Neural progenitor cell (in vitro differentiated cells): Measurements from ENCODE around the gene DNER. TPM values are rescaled to one million over a fixed set of nuclear protein-coding genes. Genes with fewer than 3 reads are reported as not detected.
"Not testable (repeated sequence)": the region's sequence is repeated elsewhere in the genome, so short reads cannot be mapped to it uniquely, and the experiment has no call there.

Source experiments
- DNase-seq: peaks from one replicate; pipeline ENCODE4 v3.0.0-alpha.2; 2016; ENCODE audit warnings: low spot score
- H2AFZ ChIP-seq: fragments of 200-600 bp; sonication (generic); replicated peaks from 2 replicates; pipeline ENCODE4 v1.6.1; 2016; ENCODE audit warnings: antibody characterized with exemption
- H3F3A ChIP-seq: fragments of 200-600 bp; sonication (generic); 2 replicates; pipeline ENCODE4 v1.6.1; 2016; ENCODE audit warnings: antibody characterized with exemption, low read depth
- H3K27ac ChIP-seq: fragments of 200-600 bp; sonication (generic); 2 replicates; pipeline ENCODE4 v1.5.1; 2016; ENCODE audit warnings: mild to moderate bottlenecking
- H3K27me3 ChIP-seq: fragments of 200-600 bp; sonication (generic); 2 replicates; pipeline ENCODE4 v1.6.1; 2016; ENCODE audit warnings: mild to moderate bottlenecking, moderate library complexity
- H3K36me3 ChIP-seq: fragments of 200-600 bp; sonication (generic); 2 replicates; pipeline ENCODE4 v1.5.1; 2016
- H3K4me1 ChIP-seq: fragments of 200-600 bp; sonication (generic); 2 replicates; pipeline ENCODE4 v1.6.1; 2016; ENCODE audit warnings: mixed run types
- H3K4me2 ChIP-seq: fragments of 200-600 bp; sonication (generic); 2 replicates; pipeline ENCODE4 v1.6.1; 2016
- H3K4me3 ChIP-seq: fragments of 200-600 bp; sonication (generic); 2 replicates; pipeline ENCODE4 v1.5.1; 2016
- H3K79me2 ChIP-seq: fragments of 200-600 bp; sonication (generic); 2 replicates; pipeline ENCODE4 v1.6.1; 2016; ENCODE audit warnings: low read depth
- H3K9ac ChIP-seq: fragments of 200-600 bp; sonication (generic); 2 replicates; pipeline ENCODE4 v1.6.1; 2016
- H3K9me3 ChIP-seq: fragments of 200-600 bp; sonication (generic); 2 replicates; pipeline ENCODE4 v1.5.1; 2016; ENCODE audit warnings: low read depth
- H4K20me1 ChIP-seq: fragments of 200-600 bp; sonication (generic); 2 replicates; pipeline ENCODE4 v1.6.1; 2016; ENCODE audit warnings: low read depth
- H3K27ac Mint-ChIP-seq: 3 replicates; pipeline ENCODE4 v1.8.0; 2021; ENCODE audit warnings: mixed read lengths
- H3K27me3 Mint-ChIP-seq: 2 replicates; pipeline ENCODE4 v1.8.0; 2022; ENCODE audit warnings: low read depth, mild to moderate bottlenecking, inconsistent platforms, moderate library complexity, mixed read lengths; ENCODE audit not compliant: insufficient read depth
- H3K36me3 Mint-ChIP-seq: 3 replicates; pipeline ENCODE4 v1.8.0; 2021; ENCODE audit warnings: mixed read lengths
- H3K4me1 Mint-ChIP-seq: 3 replicates; pipeline ENCODE4 v1.8.0; 2021; ENCODE audit warnings: mixed read lengths
- H3K4me3 Mint-ChIP-seq: 3 replicates; pipeline ENCODE4 v1.8.0; 2021; ENCODE audit warnings: mild to moderate bottlenecking, moderate library complexity, mixed read lengths
- H3K9me3 Mint-ChIP-seq: 3 replicates; pipeline ENCODE4 v1.8.0; 2020; ENCODE audit warnings: mixed read lengths
- CTCF ChIP-seq: fragments of 200-600 bp; sonication (generic); IDR thresholded peaks from 2 replicates; pipeline ENCODE4 v1.5.1; 2017; ENCODE audit warnings: antibody characterized with exemption, mild to moderate bottlenecking
- EZH2 ChIP-seq: fragments of 200-600 bp; sonication (generic); IDR thresholded peaks from 2 replicates; pipeline ENCODE4 v1.6.1; 2017; ENCODE audit warnings: antibody characterized with exemption, mild to moderate bottlenecking, moderate library complexity
- EZH2phosphoT487 ChIP-seq: fragments of 200-600 bp; sonication (generic); IDR thresholded peaks from 2 replicates; pipeline ENCODE4 v1.6.1; 2017; ENCODE audit warnings: antibody characterized with exemption
- total RNA-seq: library from RNA; depleted of rRNA; stranded (reverse); fragments of >200 nt; gene quantifications from 2 replicates; pipeline ENCODE4 v1.2.3, GENCODE V29; 2015; ENCODE audit warnings: low replicate concordance

Gene DNER
- total RNA-seq, 1 donor from 2014 or later = 0.97 TPM

GRCh38 chr2:229378386-229378785 is 336.0 kb downstream of the DNER start:
- Histone ChIP-seq H3F3A (no peaks in the 10 kb centered on the region), H3K27ac (no peak overlapping the region), H3K4me1 (no peaks in the 10 kb centered on the region), H3K27me3 (no peaks in the 10 kb centered on the region), H4K20me1 (no peaks in the 10 kb centered on the region), H3K36me3 (no peaks in the 10 kb centered on the region), H3K4me2 (no peak overlapping the region), H3K9me3 (no peaks in the 10 kb centered on the region), H2AFZ (no peak overlapping the region), H3K4me3 (no peak overlapping the region), H3K79me2 (no peaks in the 10 kb centered on the region), H3K9ac (no peak overlapping the region)
- Mint-ChIP-seq H3K27me3 (no peaks in the 10 kb centered on the region), H3K36me3 (no peaks in the 10 kb centered on the region), H3K27ac (no peak overlapping the region), H3K4me1 (no peaks in the 10 kb centered on the region), H3K4me3 (no peak overlapping the region), H3K9me3 (peaks cover 7% of the 10 kb centered on the region)
- no peak for TF ChIP-seq EZH2
- no peak for TF ChIP-seq CTCF
- TF ChIP-seq EZH2phosphoT487 = no peak
- no peak for DNase-seq

- H3K27me3 Mint-ChIP-seq = peaks cover 2% of the 10 kb centered on the region
- no peak overlapping the region for H3K4me3 Mint-ChIP-seq
- H3K4me3 ChIP-seq = no peak overlapping the region
Measured at GRCh38 chr2:229376866-229377265, 337.5 kb downstream of the DNER start.

GRCh38 chr2:229375251-229375650 is 339.1 kb downstream of the DNER start:
- H2AFZ ChIP-seq = no peak overlapping the region
- H3K27ac ChIP-seq = no peak overlapping the region
- Mint-ChIP-seq H3K27ac (no peak overlapping the region), H3K4me1 (no peaks in the 10 kb centered on the region), H3K9me3 (no peaks in the 10 kb centered on the region), H3K4me3 (no peak overlapping the region), H3K36me3 (no peaks in the 10 kb centered on the region), H3K27me3 (peaks cover 2% of the 10 kb centered on the region)
- H3K4me3 ChIP-seq = no peak overlapping the region
- TF ChIP-seq EZH2phosphoT487 = no peak
- no peak for TF ChIP-seq CTCF
- no peak for TF ChIP-seq EZH2
- no peaks in the 10 kb centered on the region for H3K79me2 ChIP-seq
- H3K4me1 ChIP-seq = no peaks in the 10 kb centered on the region
- no peaks in the 10 kb centered on the region for H4K20me1 ChIP-seq
- no peaks in the 10 kb centered on the region for H3K27me3 ChIP-seq
- no peaks in the 10 kb centered on the region for H3F3A ChIP-seq
- no peak overlapping the region for H3K4me2 ChIP-seq
- H3K9me3 ChIP-seq = no peaks in the 10 kb centered on the region
- no peaks in the 10 kb centered on the region for H3K36me3 ChIP-seq
- no peak overlapping the region for H3K9ac ChIP-seq
- DNase-seq = no peak

More at GRCh38 chr2:229376866-229377265, 337.5 kb downstream of the DNER start:
- Mint-ChIP-seq H3K9me3 (no peaks in the 10 kb centered on the region), H3K27ac (no peak overlapping the region), H3K4me1 (no peaks in the 10 kb centered on the region), H3K36me3 (no peaks in the 10 kb centered on the region)
- no peak overlapping the region for H3K27ac ChIP-seq
- no peaks in the 10 kb centered on the region for H3K79me2 ChIP-seq
- H3K36me3 ChIP-seq = no peaks in the 10 kb centered on the region
- no peaks in the 10 kb centered on the region for H4K20me1 ChIP-seq
- no peak for DNase-seq
- H2AFZ ChIP-seq = no peak overlapping the region
- no peaks in the 10 kb centered on the region for H3K9me3 ChIP-seq
- no peaks in the 10 kb centered on the region for H3K4me1 ChIP-seq
- H3F3A ChIP-seq = no peaks in the 10 kb centered on the region
- H3K4me2 ChIP-seq = no peak overlapping the region
- TF ChIP-seq EZH2 (no peak), EZH2phosphoT487 (no peak), CTCF (no peak)
- H3K27me3 ChIP-seq = no peaks in the 10 kb centered on the region
- H3K9ac ChIP-seq = no peak overlapping the region

GRCh38 chr2:229373311-229373710 is 341.0 kb downstream of the DNER start:
- not testable (repeated sequence) for H3K4me2 ChIP-seq, H3K4me1 Mint-ChIP-seq, H3K4me3 ChIP-seq, H2AFZ ChIP-seq, H3K27me3 Mint-ChIP-seq, H3K9me3 ChIP-seq, DNase-seq, H3K9me3 Mint-ChIP-seq, H3K79me2 ChIP-seq, H4K20me1 ChIP-seq, H3K27me3 ChIP-seq, H3K36me3 ChIP-seq, H3K4me3 Mint-ChIP-seq, H3K27ac Mint-ChIP-seq, H3F3A ChIP-seq, H3K27ac ChIP-seq, H3K9ac ChIP-seq, H3K36me3 Mint-ChIP-seq, H3K4me1 ChIP-seq
